Heart right ventricle (tissue), 16 donors: Measurements from ENCODE around the gene SERP1. TPM values are rescaled to one million over a fixed set of nuclear protein-coding genes. Genes with fewer than 3 reads are reported as not detected.

ENCODE experiments used
- ATAC-seq, 8 donors: fragments of 200-7000 bp; cut with Tn5 transposase; one replicate each; pipeline ENCODE4 v1.9.1; 2020; ENCODE audit warnings: mild to moderate bottlenecking in 8 of 8, moderate library complexity in 8 of 8, moderate number of reproducible peaks in 1 of 8
- DNase-seq, 2 donors: peaks; one replicate each; pipeline ENCODE4 v3.0.0-alpha.2; 2020
- H3K27ac ChIP-seq, 10 donors: fragments of 200-600 bp; sonication (generic) in 2 of 10; one replicate each; pipeline versions ENCODE4 v1.5.0 to v1.8.0; 2020 to 2022; ENCODE audit warnings: mild to moderate bottlenecking in 3 of 10
- H3K27me3 ChIP-seq, 7 donors: fragments of 200-600 bp; one replicate each; pipeline ENCODE4 v1.8.0; 2021 to 2022; ENCODE audit warnings: mild to moderate bottlenecking in 2 of 7
- H3K36me3 ChIP-seq, 9 donors: fragments of 200-600 bp; sonication (generic) in 1 of 9; one replicate each; pipeline versions ENCODE4 v1.5.0 to v1.8.0; 2020 to 2022; ENCODE audit warnings: mild to moderate bottlenecking in 2 of 9
- H3K4me1 ChIP-seq, 9 donors: fragments of 200-600 bp; sonication (generic) in 1 of 9; one replicate each; pipeline versions ENCODE4 v1.5.0 to v1.8.0; 2020 to 2022; ENCODE audit warnings: mild to moderate bottlenecking in 4 of 9
- H3K4me3 ChIP-seq, 10 donors: fragments of 200-600 bp; sonication (generic) in 2 of 10; one replicate each; pipeline versions ENCODE4 v1.5.0 to v1.8.0; 2020 to 2022; ENCODE audit warnings: mild to moderate bottlenecking in 7 of 10, moderate library complexity in 2 of 10
- H3K9me3 ChIP-seq, 11 donors: fragments of 200-600 bp in 10 of 11; sonication (generic) in 2 of 11; one replicate each; pipeline versions ENCODE4 v1.5.0 to v1.8.0; 2013 to 2022; ENCODE audit warnings: mild to moderate bottlenecking in 2 of 11, control low read depth in 1 of 11, moderate library complexity in 1 of 11
- CTCF ChIP-seq, 9 donors: fragments of 200-600 bp; sonication (generic) in 2 of 9; IDR thresholded peaks; one replicate each; pipeline versions ENCODE4 v1.5.0 to v1.8.0; 2021 to 2022; ENCODE audit warnings: antibody characterized with exemption in 9 of 9, mild to moderate bottlenecking in 5 of 9, moderate library complexity in 1 of 9
- WGBS, 2 donors: extraction: QIAGEN DNeasy Blood & Tissue Kit; methylation state at CpG; one replicate each; pipeline ENCODE4 v1.1.7; 2013; ENCODE audit warnings: inconsistent platforms in 1 of 2; 5-methylcytosine and 5-hydroxymethylcytosine counted together
- intact Hi-C, 10 donors: fragments of 100-400 bp; cut with DNase I; formaldehyde crosslinking; loops; one replicate each; pipeline versions ENCODE4 v1.11.1 to v1.14.2; 2022
- polyA plus RNA-seq, 2 donors: library from polyadenylated mRNA; stranded (reverse); fragments of 200-250 nt; gene quantifications; one replicate each; pipeline ENCODE4 v1.2.3, GENCODE V29; 2013
- total RNA-seq, 10 donors: library from RNA; stranded (reverse); fragmentation: NEBNext Ultra II Directional in 3 of 10; extraction: Animal tissue kit (Norgen Biotek cat#: 25700) in 3 of 10; gene quantifications; one replicate each; pipeline versions ENCODE4 v1.2.1 to v1.2.4, GENCODE V29; 2021 to 2023
- donor health status: Arrhythmogenic right ventricular cardiomyopathy.
- donor health status: ischemic (EF 13 %, LVEDD 7.1; RV severe dilation, severe dysfunction).
- donor health status: healthy with polysubstance abuse.
- donor health status: DM: no; HTN: yes; CAD: no.
- donor health status: DM: no; HTN: no; CAD: no.
- donor health status: ischemic (EF 25% LVEDD 6.9; RV normal size, moderate dysfunction).
- donor health status: ischemic (EF 25% LVEDD 5.7; RV mildly dilated, moderate dysfunction).
- donor health status: healthy.
- donor health status: DM: yes; HTN: yes; CAD: no.
- donor health status: Ischemic cardiomyopathy.
- donor health status: ischemic (EF 35%, LVEDD 5.7; RV mildly dilated, moderate dysfunction).
- donor health status: nonischemic (EF 11% LVEDD 7.7; RV severe dilation, severe dysfunction).
- donor health status: DM: yes; HTN: yes; CAD: no.
- donor health status: PGD.
- donor health status: ischemic (EF 29% LVEDD 5.4; RV normal size, mild dysfunction).
- donor health status: nonischemic (EF 23%, LVEDD 6.1; RV moderate dilation, normal function).

The SERP1 gene
- total and polyA plus RNA-seq, 12 donors: 17.5 to 79.0 (median 21.9) TPM

- no peak for ATAC-seq
- 0 to 1% methylated on average over 1 of the region's 1 CpG for WGBS, 2 donors
- Histone ChIP-seq H3K27ac (peak overlapping the region in 7 of 10 donors; percentile 98 to 99 (median 99)), H3K4me1 (peaks cover 3 to 62% (median 34%) of the 10 kb centered on the region in 9 donors), H3K4me3 (peak overlapping the region; percentile 80 to 92 (median 88)), H3K27me3 (no peaks in the 10 kb centered on the region), H3K9me3 (no peaks in the 10 kb centered on the region), H3K36me3 (peaks cover 0 to 40% (median 10%) of the 10 kb centered on the region in 9 donors)
- TF ChIP-seq CTCF (IDR thresholded peaks at IDR 0.05): no peak
- intact Hi-C loops: loop anchor here in 6 of 10 donors (5.0 kb wide), 5 partner anchors 58 to 218 kb away; partner anchors contain the start of genes ERICH6 (in 3 of the 6), SIAH2 (in 2 of the 6), TSC22D2 (in 2 of the 6) and SELENOT (in 1 of the 6)
- no peak for DNase-seq
These were observed 1.6 kb downstream of the SERP1 start for GRCh38 chr3:150544726-150545125.

GRCh38 chr3:150544041-150544440 lies 2.3 kb downstream of the SERP1 start:
- DNase-seq (no peak), ATAC-seq (no peak)
- no peak for TF ChIP-seq CTCF (IDR thresholded peaks at IDR 0.05)
- Histone ChIP-seq H3K27ac (peak overlapping the region in 2 of 10 donors; percentile 99), H3K36me3 (peaks cover 0 to 35% (median 10%) of the 10 kb centered on the region in 9 donors), H3K27me3 (no peaks in the 10 kb centered on the region), H3K4me1 (peaks cover 3 to 62% (median 34%) of the 10 kb centered on the region in 9 donors), H3K9me3 (no peaks in the 10 kb centered on the region), H3K4me3 (peak overlapping the region in 3 of 10 donors; percentile 84 to 92 (median 85))
- intact Hi-C loops: loop anchor here in 1 of 10 donors (5.0 kb wide), 1 partner anchor 132 kb away; no protein-coding TSS in a partner anchor

- intact Hi-C loops: loop anchor here in 1 of 10 donors (5.0 kb wide), 1 partner anchor 131 kb away; no protein-coding TSS in a partner anchor
- Histone ChIP-seq H3K36me3 (peaks cover 0 to 35% (median 10%) of the 10 kb centered on the region in 9 donors), H3K4me1 (peaks cover 3 to 62% (median 34%) of the 10 kb centered on the region in 9 donors), H3K9me3 (no peaks in the 10 kb centered on the region), H3K27me3 (no peaks in the 10 kb centered on the region), H3K27ac (no peak overlapping the region), H3K4me3 (no peak overlapping the region)
- DNase-seq (no peak), ATAC-seq (no peak)
- no peak for TF ChIP-seq CTCF (IDR thresholded peaks at IDR 0.05)
- WGBS, 2 donors: 83 to 93% methylated on average over 2 of the region's 2 CpGs
These were observed 2.8 kb downstream of the SERP1 start for GRCh38 chr3:150543531-150543930.

- DNase-seq (no peak), ATAC-seq (no peak)
- Histone ChIP-seq H3K36me3 (peaks cover 0 to 35% (median 10%) of the 10 kb centered on the region in 9 donors), H3K4me1 (peaks cover 3 to 58% (median 30%) of the 10 kb centered on the region in 9 donors), H3K4me3 (no peak overlapping the region), H3K27me3 (no peaks in the 10 kb centered on the region), H3K9me3 (no peaks in the 10 kb centered on the region), H3K27ac (no peak overlapping the region)
- no peak for TF ChIP-seq CTCF (IDR thresholded peaks at IDR 0.05)
- WGBS, 2 donors: 87 to 92% methylated on average over 3 of the region's 3 CpGs
- intact Hi-C loops: loop anchor here in 1 of 10 donors (5.0 kb wide), 1 partner anchor 131 kb away; no protein-coding TSS in a partner anchor
These were observed 3.2 kb downstream of the SERP1 start for GRCh38 chr3:150543128-150543527.
